ENCODE data around the gene AMHR2. TPM values are rescaled to one million over a fixed set of nuclear protein-coding genes. Genes with fewer than 3 reads are reported as not detected.

Gene AMHR2
- total and polyA plus RNA-seq, 2 of the 4 experiments (the other 2 are of a cell fraction): not detected

DNA sequence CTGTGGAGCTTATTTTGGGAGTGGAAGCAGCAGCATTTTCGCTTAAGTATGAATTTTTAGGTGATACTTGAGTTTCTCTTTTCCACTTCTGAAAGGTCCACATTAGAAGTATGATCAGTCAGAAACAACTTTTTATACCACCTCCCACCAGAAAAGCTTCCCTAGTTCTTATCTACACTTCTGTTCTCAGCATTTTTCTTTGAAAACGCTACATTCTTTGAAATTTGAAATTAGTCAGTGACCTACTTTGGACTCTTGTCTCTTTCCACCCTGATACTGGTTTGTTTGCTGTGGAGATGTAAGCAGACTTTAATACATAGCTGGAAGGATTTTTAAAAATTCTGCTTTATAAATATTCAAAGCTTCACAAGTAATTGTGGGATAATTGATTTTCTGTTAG is 50.4 kb downstream of the AMHR2 start:
- H2AFZ ChIP-seq (replicated peaks; ENCODE audit: low read length, poor library complexity): no peak overlapping the region
- no TSS peak for BruUV-seq (replicated peaks)

More for the DNA sequence above, 50.4 kb downstream of the AMHR2 start:
- H3K27me3 ChIP-seq (ENCODE audit: control insufficient read depth, insufficient read depth, low read length): no peaks in the 10 kb centered on the region
- no peak overlapping the region for H4K8ac ChIP-seq (ENCODE audit: low read depth in 2 of 2, low read length in 2 of 2)
- H2BK5ac ChIP-seq (ENCODE audit: low read depth, low read length, poor library complexity, severe bottlenecking): no peak overlapping the region
- dilution Hi-C loops (cut with HindIII; ENCODE audit: low sequenced_read_pairs, unreplicated experiment) (no loop called here), intact Hi-C loops (cut with micrococcal nuclease) (no loop called here), in situ Hi-C loops (cut with MboI; ENCODE audit: low sequenced_read_pairs) (no loop called here)
- TF ChIP-seq MAZ (IDR thresholded peaks at IDR 0.05; ENCODE audit: borderline replicate concordance, low read depth, low read length): no peak
- no peak for TF ChIP-seq MXI1 (IDR thresholded peaks at IDR 0.05; ENCODE audit: borderline replicate concordance, low read depth, low read length)
- TF ChIP-seq FOS (IDR thresholded peaks at IDR 0.05; ENCODE audit: low read depth, low read length): no peak
- no peak for TF ChIP-seq USF2 (IDR thresholded peaks at IDR 0.05; ENCODE audit: low read depth, low read length)
- TF ChIP-seq CEBPB (IDR thresholded peaks at IDR 0.05; ENCODE audit: low read depth, low read length): no peak
- no peak for TF ChIP-seq SMC3 (IDR thresholded peaks at IDR 0.05; ENCODE audit: low read depth, low read length)
- TF ChIP-seq, protein P1, sequence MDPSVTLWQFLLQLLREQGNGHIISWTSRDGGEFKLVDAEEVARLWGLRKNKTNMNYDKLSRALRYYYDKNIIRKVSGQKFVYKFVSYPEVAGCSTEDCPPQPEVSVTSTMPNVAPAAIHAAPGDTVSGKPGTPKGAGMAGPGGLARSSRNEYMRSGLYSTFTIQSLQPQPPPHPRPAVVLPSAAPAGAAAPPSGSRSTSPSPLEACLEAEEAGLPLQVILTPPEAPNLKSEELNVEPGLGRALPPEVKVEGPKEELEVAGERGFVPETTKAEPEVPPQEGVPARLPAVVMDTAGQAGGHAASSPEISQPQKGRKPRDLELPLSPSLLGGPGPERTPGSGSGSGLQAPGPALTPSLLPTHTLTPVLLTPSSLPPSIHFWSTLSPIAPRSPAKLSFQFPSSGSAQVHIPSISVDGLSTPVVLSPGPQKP (IDR thresholded peaks at IDR 0.05; ENCODE audit: borderline replicate concordance, low read depth, low read length): no peak
- TF ChIP-seq RAD21 (IDR thresholded peaks at IDR 0.05; ENCODE audit: low read length): no peak
- TF ChIP-seq RFX5 (IDR thresholded peaks at IDR 0.05; ENCODE audit: low read depth, low read length): no peak
- no peak for TF ChIP-seq MAFK (IDR thresholded peaks at IDR 0.05; ENCODE audit: low read depth, low read length)
- TF ChIP-seq POLR2A (IDR thresholded peaks at IDR 0.05; ENCODE audit: low read depth, low read length): no peak
- TF ChIP-seq CHD1 (IDR thresholded peaks at IDR 0.05; ENCODE audit: low read depth, low read length): no peak
- no peak for TF ChIP-seq NFE2L2 (IDR thresholded peaks at IDR 0.05; ENCODE audit: low read depth, low read length)
- no peak for TF ChIP-seq BHLHE40 (IDR thresholded peaks at IDR 0.05; ENCODE audit: low read depth, low read length)
- no peak for TF ChIP-seq CTCF (conservative IDR thresholded peaks at IDR 0.05; ENCODE audit: low read depth, low read length)
- no peak for TF ChIP-seq RCOR1 (IDR thresholded peaks at IDR 0.05; ENCODE audit: insufficient replicate concordance, low read length)
- POLR2A ChIA-PET (ENCODE audit: unreplicated experiment): no interaction called here
- H3K9me3 ChIP-seq (ENCODE audit: control insufficient read depth, insufficient read depth, low read length): no peaks in the 10 kb centered on the region
- H4K5ac ChIP-seq (ENCODE audit: low read depth, low read length): no peak overlapping the region
- H3K4me2 ChIP-seq (ENCODE audit: low read depth, low read length): no peak overlapping the region
- H3K79me1 ChIP-seq (ENCODE audit: low read depth in 1 of 2, low read length in 2 of 2): peaks cover 33 to 75% of the 10 kb centered on the region in 2 experiments
- H3K18ac ChIP-seq (ENCODE audit: low read depth, low read length): no peak overlapping the region
- no peak overlapping the region for H2AK9ac ChIP-seq (replicated peaks; ENCODE audit: low read depth, low read length, poor library complexity)
- no peak overlapping the region for H3K27ac ChIP-seq (ENCODE audit: insufficient read depth, low read length)
- H3K4me1 ChIP-seq (ENCODE audit: control insufficient read depth, insufficient read depth, low read length): peaks cover 8% of the 10 kb centered on the region
- CTCF ChIA-PET: interaction anchor here (1.0 to 2.7 kb wide), 2 partner anchors 24 to 122 kb away, joined by 3 to 6 read pairs; no protein-coding TSS in a partner anchor
- H2BK120ac ChIP-seq (ENCODE audit: low read depth, low read length): no peak overlapping the region
- H3K14ac ChIP-seq (replicated peaks; ENCODE audit: low read depth, low read length): no peak overlapping the region
- peaks cover 84% of the 10 kb centered on the region for H4K20me1 ChIP-seq (ENCODE audit: insufficient read depth, low read length)
- no peak overlapping the region for H3K23ac ChIP-seq (ENCODE audit: low read depth, low read length)
- peaks cover 79% of the 10 kb centered on the region for H3K36me3 ChIP-seq (ENCODE audit: control insufficient read depth, insufficient read depth, low read length)
- H2BK15ac ChIP-seq (ENCODE audit: low read depth, low read length): no peak overlapping the region
- no peak for ATAC-seq (ENCODE audit: low read depth)
- no peak overlapping the region for H4K91ac ChIP-seq (ENCODE audit: insufficient read depth, low read depth, low read length)
- H3K9me1 ChIP-seq (ENCODE audit: insufficient read depth, low read length): no peaks in the 10 kb centered on the region
- H3K4me3 ChIP-seq (ENCODE audit: insufficient read depth, low read depth, low read length): no peak overlapping the region
- no peak overlapping the region for H3K56ac ChIP-seq (ENCODE audit: extremely low read depth, insufficient read depth, low read length)
- DNase-seq: no peak
- H3K4ac ChIP-seq (ENCODE audit: low read depth, low read length): no peak overlapping the region
- no CpG with 5 or more reads among the region's 2 CpGs for WGBS, 2 experiments (ENCODE audit: extremely low coverage in 2 of 2, insufficient read length in 1 of 2)
- H2AK5ac ChIP-seq (ENCODE audit: low read depth, low read length): no peak overlapping the region
- H2BK20ac ChIP-seq (ENCODE audit: low read depth, low read length): no peak overlapping the region
- H3K9ac ChIP-seq (ENCODE audit: low read depth, low read length): no peak overlapping the region

Data from IMR-90 (cell line).